Measurements from ENCODE around the gene NMT1. TPM values are rescaled to one million over a fixed set of nuclear protein-coding genes. Genes with fewer than 3 reads are reported as not detected.

Gene NMT1
- total and polyA plus RNA-seq, 2 of the 13 experiments (the other 11 are each of a cell fraction or from before 2014, with no cell fraction given), result 75.7 to 142 TPM

- no peak for TF ChIP-seq ZNF460 (CRISPR knock-in tag; IDR thresholded peaks at IDR 0.05; ENCODE audit: borderline replicate concordance)
- TF ChIP-seq CCDC6 (CRISPR knock-in tag; IDR thresholded peaks at IDR 0.05), result no peak
- TF ChIP-seq KDM2A (CRISPR knock-in tag; IDR thresholded peaks at IDR 0.05; ENCODE audit: borderline replicate concordance, low read depth), result peak; percentile 47; the same call in 1 of the 2 replicates
- no peak for TF ChIP-seq ZBTB43 (CRISPR knock-in tag; conservative IDR thresholded peaks at IDR 0.05)
- no peak for TF ChIP-seq RARA (CRISPR knock-in tag; IDR thresholded peaks at IDR 0.05)
Measured at GRCh38 chr17:45052052-45052772, 8.9 kb upstream of the NMT1 start (continued).

GRCh38 chr17:45060382-45060796 lies 728 bp upstream of the NMT1 start:
- H3K27ac ChIP-seq (ENCODE audit: extremely low read length, insufficient read depth, low read length), result peak overlapping the region; percentile 94
- peak overlapping the region; percentile 85 to 99 (median 97) for H3K4me3 ChIP-seq (replicated peaks in 1 of 3; ENCODE audit: insufficient read depth in 1 of 3, low read depth in 2 of 3, low read length in 3 of 3)
- peak overlapping the region; percentile 94 for H3K9ac ChIP-seq (ENCODE audit: insufficient read depth, low read depth, low read length)
- FAIRE-seq (no peak), ATAC-seq (peak; percentile 39), DNase-seq (ENCODE audit: low spot score) (no peak)
- H3K9me3 ChIP-seq (ENCODE audit: low read length), result no peaks in the 10 kb centered on the region
- H3K27me3 ChIP-seq (ENCODE audit: control insufficient read depth in 1 of 2, insufficient read depth in 2 of 2, low read length in 2 of 2), result no peaks in the 10 kb centered on the region; a peak in 1 of 5 replicates
- TSS peak; percentile 91 for BruUV-seq (replicated peaks)
- CTCF ChIA-PET (ENCODE audit: low intra/inter-chr PET ratio, low total read pairs), result interaction anchor here (1.3 kb wide), 1 partner anchor 72 kb away, joined by 3 read pairs; the partner anchor contains the start of gene PLCD3
- in situ Hi-C loops (cut with HindIII; ENCODE audit: extremely low pct_ligation_motif_present, low pct_unique_long_range_greater_than_20kb) (no loop called here), intact Hi-C loops (cut with micrococcal nuclease; ENCODE audit: unreplicated experiment) (no loop called here)
- peak overlapping the region; percentile 91 for H3K4me2 ChIP-seq (ENCODE audit: low read depth, low read length)
- H4K20me1 ChIP-seq (ENCODE audit: insufficient read depth, low read length), result no peaks in the 10 kb centered on the region; the same call in 1 of the 2 replicates
- 3% methylated on average over 12 of the region's 15 CpGs for WGBS (ENCODE audit: low lambda C conversion rate)
- peaks cover 54% of the 10 kb centered on the region for H3K4me1 ChIP-seq (ENCODE audit: insufficient read depth, low read length)
- POLR2A ChIA-PET, result interaction anchor here (0.9 to 3.0 kb wide), 25 partner anchors 10 to 365 kb away, joined by 3 to 74 read pairs (median 6); partner anchors contain the start of genes ACBD4, DCAKD, EFTUD2 and HEXIM1
- H3K79me2 ChIP-seq (ENCODE audit: insufficient read depth, low read length), result peaks cover 44% of the 10 kb centered on the region
- peaks cover 0 to 2% of the 10 kb centered on the region in 2 experiments; a peak in 2 of 5 replicates for H3K36me3 ChIP-seq (replicated peaks in 1 of 2; ENCODE audit: control insufficient read depth in 1 of 2, insufficient read depth in 2 of 2, low read length in 2 of 2)
- H2AFZ ChIP-seq (ENCODE audit: low read length), result peak overlapping the region; percentile 94
- TF ChIP-seq ZC3H13 (CRISPR knock-in tag; IDR thresholded peaks at IDR 0.05), result no peak
- TF ChIP-seq ZNF780A (CRISPR knock-in tag; IDR thresholded peaks at IDR 0.05), result no peak
- TF ChIP-seq MTF1 (CRISPR knock-in tag; IDR thresholded peaks at IDR 0.05), result no peak
- TF ChIP-seq NFKB2 (CRISPR knock-in tag; IDR thresholded peaks at IDR 0.05; ENCODE audit: borderline replicate concordance), result 0 out of 2 replicates have a peak, but pooled peaks have one; percentile 36
- 0 out of 2 replicates have a peak, but pooled peaks have one; percentile 3 for TF ChIP-seq ATF7-NPFF (CRISPR knock-in tag; IDR thresholded peaks at IDR 0.05; ENCODE audit: low read depth)
- TF ChIP-seq SP2 (CRISPR knock-in tag; IDR thresholded peaks at IDR 0.05), result no peak
- no peak for TF ChIP-seq ZNF44 (CRISPR knock-in tag; IDR thresholded peaks at IDR 0.05)
- no peak for TF ChIP-seq NCOA5 (CRISPR knock-in tag; IDR thresholded peaks at IDR 0.05)
- no peak for TF ChIP-seq ADNP (CRISPR knock-in tag; IDR thresholded peaks at IDR 0.05)
- TF ChIP-seq SAP130 (CRISPR knock-in tag; IDR thresholded peaks at IDR 0.05; ENCODE audit: low read depth), result no peak
- no peak for TF ChIP-seq ZNF10 (CRISPR knock-in tag; IDR thresholded peaks at IDR 0.05; ENCODE audit: borderline replicate concordance, low read depth)
- TF ChIP-seq MED13 (CRISPR knock-in tag; IDR thresholded peaks at IDR 0.05), result peak; percentile 74; the same call in 1 of the 2 replicates
- TF ChIP-seq ZNF33A (CRISPR knock-in tag; IDR thresholded peaks at IDR 0.05; ENCODE audit: borderline replicate concordance), result no peak
- no peak for TF ChIP-seq ZNF430 (CRISPR knock-in tag; IDR thresholded peaks at IDR 0.05)
- no peak for TF ChIP-seq ZSCAN30 (CRISPR knock-in tag; IDR thresholded peaks at IDR 0.05)
- no peak for TF ChIP-seq ZNF350 (CRISPR knock-in tag; IDR thresholded peaks at IDR 0.05; ENCODE audit: borderline replicate concordance, low read depth)
- TF ChIP-seq ZNF296 (CRISPR knock-in tag; conservative IDR thresholded peaks at IDR 0.05), result peak; percentile 67; the same call in 1 of the 2 replicates
- 0 out of 2 replicates have a peak, but pooled peaks have one; percentile 2 for TF ChIP-seq SNAI1 (CRISPR knock-in tag; IDR thresholded peaks at IDR 0.05; ENCODE audit: borderline replicate concordance)

All from HepG2 (cell line).